Forelimb muscle (tissue), 1 donor: Measurements from ENCODE around the gene MEPCE. TPM values are rescaled to one million over a fixed set of nuclear protein-coding genes. Genes with fewer than 3 reads are reported as not detected.
"Not testable (repeated sequence)": the region's sequence is repeated elsewhere in the genome, so short reads cannot be mapped to it uniquely, and the experiment has no call there.

Experiments
- DNase-seq: peaks from one replicate; pipeline ENCODE4 v3.0.0-alpha.2; 2013; ENCODE audit warnings: low read depth
- polyA plus RNA-seq: library from polyadenylated mRNA; unstranded; fragments of 120-200 nt; gene quantifications from one replicate; pipeline ENCODE4 v1.2.1, GENCODE V29; 2013; ENCODE audit not compliant: insufficient read length

The MEPCE gene
- polyA plus RNA-seq, 1 donor: 34.2 TPM

DNA sequence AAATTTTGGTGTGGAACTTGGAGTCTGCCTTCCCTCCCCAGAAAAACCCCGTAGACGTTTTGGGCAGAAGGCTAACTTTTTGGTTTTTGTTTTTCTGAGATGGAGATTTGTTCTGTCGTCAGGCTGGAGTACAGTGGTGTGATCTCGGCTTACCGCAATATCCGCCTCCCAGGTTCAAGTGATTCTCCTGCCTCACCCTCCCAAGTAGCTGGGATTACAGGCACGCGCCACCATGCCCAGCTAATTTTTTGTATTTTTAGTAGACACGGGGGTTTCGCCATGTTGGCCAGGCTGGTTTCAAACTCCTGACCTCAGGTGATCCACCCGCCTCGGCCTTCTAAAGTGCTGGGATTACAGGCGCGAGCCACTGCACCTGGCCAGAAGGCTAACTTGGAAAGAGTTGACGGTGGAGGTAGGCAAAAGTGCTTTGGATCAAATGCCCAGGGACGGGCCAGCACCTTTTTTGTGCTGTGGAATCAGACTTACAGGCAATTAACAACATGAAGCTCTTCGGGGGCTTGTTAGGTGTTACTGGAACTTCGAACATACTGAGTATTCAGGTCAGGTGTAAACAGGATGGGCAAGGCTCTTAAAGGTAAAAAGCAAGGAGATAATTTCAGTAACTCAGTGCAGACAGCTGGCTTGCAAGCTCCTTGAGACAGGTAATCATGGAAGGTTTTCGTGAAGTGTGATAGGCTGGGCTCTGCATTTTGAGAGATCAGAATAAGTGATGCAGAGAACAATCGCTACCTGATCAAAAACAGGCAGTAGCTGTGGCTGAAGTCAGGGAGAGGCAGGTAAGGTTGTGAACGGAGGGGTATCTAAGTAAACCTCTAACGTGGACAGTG, 4.9 kb downstream of the MEPCE start:
- DNase-seq: no peak

DNA sequence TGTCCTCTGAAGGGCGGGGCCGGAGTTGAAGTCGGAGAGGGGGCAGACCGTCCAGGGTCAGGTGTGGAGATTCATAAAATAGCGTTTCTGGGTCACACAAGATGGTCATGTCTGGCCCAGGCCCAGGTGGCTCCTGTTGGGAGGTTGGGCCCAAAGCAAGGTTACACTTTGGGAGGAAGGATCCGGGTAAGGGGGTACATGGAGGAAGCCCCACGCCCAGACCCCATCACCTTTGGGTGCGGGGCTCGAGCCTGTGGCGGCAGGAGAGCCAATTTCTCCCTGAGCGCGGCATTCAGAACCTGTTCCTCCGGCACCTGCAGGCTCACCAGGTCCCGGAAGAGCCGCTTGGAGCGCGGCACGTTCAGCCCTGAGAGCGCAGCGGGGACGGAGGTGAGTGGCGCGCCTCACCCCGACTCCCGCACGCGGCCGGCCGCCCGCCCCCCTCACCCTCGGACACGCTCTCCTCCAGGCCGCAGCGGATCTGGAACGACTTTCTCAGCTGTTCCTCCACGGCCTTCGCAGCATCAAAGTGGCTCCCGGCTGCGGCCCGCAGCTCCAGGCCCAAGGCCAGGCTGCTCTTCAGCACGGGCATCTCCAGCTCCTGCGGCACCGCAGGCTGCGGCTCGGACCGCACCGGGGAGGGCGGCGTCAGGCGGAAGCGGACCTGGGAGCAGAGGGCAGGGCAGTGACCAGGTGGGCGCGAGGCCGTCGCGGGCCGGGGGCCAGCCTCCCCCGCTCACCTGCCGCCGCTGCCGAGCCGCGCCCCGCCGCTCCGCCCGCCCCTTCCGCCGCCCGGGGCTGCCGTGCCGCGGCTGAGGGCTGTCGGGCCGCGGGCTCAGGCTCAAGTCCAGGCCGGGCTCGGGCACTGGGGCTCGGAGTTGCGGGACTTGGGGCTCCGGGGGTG, 6.0 kb downstream of the MEPCE start:
- DNase-seq: no peak

DNA sequence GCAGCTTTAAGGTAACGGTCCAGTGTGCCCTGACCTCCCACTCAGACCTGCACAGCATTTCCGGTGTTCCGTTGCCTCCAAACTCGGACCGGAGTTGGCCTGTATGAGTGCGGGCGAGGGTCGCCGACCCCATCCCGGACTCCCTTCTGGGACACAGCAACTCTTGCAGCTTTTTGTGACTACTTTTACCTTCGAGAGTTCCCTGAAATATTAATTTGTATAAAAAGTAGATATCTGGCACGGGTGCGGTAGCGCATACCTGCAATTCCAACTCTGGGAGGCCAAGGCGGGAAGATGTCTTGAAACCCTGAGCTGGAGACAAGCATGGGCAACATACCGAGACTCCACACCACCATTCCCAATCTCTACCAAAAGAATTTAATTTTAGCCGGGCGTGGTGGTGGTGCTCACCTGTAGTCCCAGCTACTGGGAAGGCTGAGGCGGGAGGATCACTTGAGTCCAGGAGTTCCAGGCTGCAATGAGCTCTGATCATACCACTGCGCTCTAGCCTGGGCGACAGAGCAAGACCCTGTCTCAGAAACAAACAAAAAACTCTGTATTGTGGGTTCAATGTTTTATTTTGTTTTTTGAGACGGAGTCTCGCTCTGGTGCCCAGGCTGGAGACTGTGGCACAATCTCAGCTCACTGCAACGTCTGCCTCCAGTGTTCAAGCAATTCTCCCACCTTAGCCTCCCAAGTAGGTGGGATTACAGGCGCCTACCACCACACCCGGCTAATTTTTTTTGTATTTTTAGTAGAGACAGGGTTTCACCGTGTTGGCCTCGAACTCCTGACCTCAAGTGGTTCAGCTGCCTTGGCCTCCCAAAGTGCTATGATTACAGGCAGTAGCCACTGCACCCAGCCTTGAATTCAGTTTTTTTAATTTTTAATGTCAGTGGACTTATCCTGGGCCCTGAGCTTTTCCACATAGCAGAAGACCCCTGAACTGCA, 7.8 kb downstream of the MEPCE start:
- DNase-seq: no peak

DNA sequence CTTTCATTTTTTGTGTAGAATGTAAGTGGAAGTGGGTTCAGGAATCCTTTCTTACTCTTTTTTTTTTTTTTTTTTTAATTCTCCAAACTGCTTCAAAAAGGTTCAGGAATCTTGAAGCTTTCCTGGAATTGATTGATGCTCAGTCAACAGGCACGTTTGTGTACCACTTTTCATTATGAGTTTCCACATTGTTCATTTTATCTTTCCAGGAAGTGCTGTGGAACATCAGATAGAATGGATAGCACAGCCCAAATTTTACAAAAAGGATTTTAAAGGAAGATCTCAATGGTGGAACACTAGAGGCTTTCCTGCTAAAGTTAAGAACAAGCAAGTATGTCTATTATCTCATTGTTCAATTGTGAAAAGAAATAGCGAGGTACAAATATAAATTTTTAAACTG, 8.5 kb downstream of the MEPCE start:
- no peak for DNase-seq

DNA sequence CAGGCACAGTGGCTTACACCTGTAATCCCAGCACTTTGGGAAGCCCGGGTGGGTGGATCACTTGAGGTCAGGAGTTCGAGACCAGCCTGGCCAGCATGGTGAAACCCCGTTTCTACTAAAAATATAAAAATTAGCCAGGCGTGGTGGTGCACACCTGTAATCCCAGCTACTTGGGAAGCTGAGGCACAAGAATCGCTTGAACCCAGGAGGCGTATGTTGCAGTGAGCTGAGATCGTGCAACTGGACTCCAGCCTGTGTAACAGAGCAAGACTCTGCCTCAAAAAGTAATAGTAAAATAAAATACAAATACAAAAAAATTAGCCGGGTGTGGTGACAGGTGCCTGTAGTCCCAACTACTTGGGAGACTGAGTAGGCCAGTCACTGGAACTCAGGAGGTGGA, 9.1 kb downstream of the MEPCE start:
- not testable (repeated sequence) for DNase-seq

DNA sequence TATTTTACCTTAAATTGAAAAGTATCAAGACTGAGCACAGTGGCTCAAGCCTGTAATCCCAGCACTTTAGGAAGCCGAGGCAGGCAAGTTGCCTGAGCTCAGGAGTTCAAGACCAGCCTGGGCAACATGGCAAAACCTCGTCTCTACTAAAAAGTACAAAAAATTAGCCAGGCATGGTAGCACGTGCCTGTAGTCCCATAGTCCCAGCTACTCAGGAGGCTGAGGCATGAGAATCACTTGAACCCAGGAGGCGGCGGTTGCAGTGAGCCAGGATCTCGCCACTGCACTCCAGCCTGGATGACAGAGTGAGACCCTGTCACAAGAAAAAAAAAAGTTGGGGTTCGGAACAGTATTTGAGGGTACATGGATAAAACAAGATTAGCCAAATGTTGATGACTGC, 9.6 kb downstream of the MEPCE start:
- not testable (repeated sequence) for DNase-seq

DNA sequence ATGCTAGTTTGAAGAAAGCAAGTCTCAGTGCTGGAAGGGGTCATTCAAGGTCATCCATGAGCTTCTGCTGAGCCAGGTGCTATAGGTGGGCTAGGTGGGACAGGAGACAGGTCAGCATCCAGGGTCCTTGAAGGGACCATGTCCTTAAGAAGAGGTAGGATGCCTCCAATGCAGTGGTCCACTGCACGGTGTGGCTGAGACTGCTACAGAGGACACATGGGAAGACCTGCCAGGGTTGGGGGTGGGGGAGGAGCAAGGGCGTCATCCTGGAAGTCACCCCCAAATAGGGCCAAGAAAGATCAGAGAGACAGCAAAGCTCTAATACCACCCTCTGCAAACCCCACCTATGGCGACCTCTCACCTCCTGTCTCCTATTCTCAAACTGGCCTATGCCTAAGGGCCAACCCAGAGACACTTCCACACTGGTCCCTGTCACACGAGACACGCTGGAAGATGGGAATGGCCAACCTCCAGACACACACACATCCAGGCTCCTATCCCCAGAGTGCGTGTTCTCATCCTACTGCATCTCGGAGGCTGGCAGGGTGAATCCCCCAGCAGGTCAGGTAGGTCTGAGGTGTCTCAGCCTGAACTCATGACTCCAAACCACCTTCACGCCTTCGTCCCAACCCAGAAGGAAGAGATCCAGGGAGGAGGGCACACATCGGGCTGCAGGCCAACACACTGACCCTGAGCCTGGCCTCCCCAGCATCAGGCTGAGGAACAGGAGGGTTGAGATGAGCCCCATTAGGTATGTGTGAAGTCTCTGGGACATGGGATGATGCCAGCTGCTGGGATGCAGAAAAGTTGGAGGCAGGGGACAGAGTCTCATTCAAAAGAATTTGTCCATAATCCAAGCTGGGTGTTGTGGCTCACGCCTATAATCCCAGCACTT, 12.3 kb downstream of the MEPCE start:
- no peak for DNase-seq

DNA sequence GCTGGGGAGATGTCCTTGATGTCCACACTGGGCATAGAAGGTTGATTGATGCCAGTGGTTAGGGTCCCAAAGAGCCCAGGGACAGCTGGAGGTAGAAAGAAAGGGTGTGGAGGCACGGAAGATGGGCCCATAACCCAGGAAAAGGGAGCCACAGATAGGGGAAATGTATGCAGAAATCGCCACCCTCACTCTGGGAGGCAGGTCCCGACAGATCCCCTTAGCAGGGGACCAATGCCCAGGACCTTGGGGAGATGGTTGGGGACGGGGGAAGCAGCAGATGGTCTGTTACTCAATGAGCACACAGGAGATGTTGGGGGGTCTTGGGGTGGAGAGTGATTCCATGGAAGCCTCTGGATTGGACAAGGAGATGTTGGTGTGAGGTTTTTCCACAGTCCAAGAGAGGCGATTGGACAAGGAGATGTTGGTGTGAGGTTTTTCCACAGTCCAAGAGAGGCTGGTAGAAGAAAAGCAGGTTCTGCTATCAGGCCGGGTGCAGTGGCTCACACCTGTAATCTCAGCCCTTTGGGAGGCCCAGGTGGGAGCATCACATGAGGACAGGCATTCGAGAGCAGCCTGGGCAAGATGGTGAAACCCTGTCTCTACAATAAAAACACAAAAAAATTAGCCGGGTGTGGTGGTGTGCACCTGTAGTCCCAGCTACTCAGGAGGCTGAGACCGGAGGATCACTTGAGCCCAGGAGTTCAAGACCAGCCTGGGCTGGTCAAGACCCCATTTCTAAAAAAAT, 13.6 kb downstream of the MEPCE start:
- no peak for DNase-seq

DNA sequence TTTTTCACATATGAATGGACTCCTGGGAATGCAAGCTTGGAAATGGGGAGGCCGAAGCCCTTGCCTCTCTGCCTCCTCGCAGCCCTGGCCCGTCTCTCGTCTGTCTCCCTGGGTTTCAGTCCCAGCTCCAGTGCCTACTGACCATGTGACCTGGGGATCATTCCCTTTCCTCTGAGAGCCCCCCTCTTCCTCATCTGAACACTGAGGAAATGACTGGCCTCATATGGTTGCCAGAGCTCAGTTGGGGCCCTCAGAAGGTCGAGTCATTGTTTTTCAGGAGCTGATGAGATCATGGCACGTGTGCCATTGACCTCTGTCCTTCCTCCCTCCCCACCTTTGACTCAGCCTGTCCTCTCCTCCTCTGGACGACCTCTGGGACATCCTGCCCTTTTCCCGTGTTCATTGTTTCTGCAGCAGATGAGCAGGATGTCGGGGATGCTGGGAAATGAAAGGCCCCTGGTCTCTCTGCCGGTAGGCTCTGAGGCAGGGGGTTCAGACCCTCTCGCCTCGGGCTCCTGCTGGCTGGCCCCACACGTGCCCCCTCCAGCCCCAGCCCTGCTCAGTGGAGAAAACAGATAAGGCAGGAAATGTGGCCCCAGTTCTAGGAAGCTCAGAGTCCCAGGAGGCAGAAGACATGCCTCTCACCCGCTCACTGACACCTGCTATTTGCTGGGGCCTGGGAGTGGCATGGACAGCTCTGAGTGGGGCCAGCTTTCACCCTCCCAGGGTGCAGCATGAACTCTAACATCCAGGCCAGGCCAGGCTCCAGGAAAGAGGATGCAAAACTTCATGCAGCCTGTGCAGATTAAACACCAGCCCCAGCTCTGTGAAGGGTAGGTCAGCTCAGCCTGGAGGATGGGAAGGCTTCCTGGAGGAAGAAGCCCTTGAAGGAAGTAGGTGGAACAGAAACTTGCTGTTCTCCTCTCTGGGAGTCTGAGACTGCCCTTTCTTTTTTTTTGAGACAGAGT, 15.0 kb downstream of the MEPCE start:
- DNase-seq: no peak

DNA sequence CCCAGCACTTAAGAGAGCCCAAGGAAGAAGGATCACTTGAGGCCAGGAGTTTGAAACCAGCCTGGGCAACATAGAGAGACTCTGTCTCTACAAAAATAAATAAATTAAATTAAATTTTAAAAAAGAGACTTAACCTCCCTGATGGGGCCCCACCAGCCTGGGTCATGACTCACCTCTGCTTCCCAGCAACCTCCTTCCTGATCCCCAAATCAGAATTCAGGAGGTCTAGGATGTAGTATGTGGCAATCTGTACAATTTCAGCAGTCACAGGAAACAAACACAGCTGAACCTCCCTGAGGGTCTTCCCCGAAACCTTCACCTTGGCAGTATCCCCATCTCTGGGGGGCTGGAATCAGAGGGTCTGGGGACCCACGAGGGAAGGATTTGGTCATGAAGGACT, 16.4 kb downstream of the MEPCE start:
- no peak for DNase-seq

DNA sequence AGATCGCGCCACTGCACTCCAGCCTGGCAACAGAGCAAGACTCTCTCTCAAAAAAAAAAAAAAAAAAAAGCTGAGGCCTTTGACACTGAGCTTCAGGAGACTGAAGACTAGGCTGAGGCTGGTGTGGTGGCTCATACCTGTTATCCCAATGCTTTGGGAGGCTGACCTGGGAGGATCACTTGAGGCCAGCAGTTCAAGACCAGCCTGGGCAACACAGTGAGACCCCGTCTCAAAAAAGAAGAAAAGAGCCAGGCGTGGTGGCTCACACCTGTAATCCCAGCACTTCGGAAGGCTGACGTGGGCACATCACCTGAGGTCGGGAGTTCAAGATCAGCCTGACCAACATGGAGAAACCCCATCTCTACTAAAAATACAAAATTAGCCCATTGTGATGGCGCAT, 17.7 kb downstream of the MEPCE start:
- DNase-seq: not testable (repeated sequence)

DNA sequence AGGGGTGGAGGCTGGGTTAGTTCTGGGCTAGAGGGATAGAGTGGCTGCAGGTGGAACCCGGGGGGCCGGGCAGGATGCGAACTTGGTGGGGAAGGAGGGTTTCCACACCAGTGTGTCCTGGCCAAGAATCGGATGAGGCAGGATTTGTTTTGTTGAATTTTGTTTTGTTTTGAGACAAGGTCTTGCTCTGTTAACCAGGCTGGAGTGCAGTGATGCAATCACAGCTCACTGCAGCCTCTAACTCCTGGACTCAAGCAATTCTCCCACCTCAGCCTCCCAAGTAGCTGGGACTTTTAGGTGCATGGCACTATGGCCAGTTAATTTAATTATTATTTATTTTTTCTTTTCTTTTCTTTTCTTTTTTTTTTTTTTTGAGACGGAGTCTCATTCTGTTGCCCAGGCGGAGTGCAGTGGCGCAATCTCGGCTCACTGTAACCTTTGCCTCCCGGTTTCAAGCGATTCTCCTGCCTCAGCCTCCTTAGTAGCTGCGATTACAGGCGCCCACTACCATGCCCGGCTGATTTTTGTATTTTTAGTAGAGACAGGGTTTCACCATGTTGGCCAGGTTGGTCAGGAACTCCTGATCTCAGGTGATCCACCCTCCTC, 19.7 kb downstream of the MEPCE start:
- DNase-seq: no peak

DNA sequence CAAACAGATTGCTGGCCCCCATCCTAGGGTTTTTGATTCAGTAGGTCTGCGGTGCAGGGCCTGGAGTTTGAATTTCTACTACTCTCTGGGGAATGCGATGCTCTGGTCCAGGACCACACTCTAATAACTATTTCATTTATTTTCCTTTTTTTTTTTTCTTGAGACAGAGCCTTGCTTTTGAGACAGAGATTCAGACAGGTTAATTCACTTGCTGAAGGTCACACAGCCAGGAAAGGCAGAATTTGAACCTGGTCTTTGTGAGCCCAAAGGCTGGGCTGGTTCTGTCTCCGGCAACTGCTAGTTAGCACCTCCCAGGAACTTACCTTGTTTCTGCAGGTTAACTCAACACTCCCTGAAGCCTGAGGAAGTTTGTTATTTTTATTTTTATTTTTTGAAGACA, 22.9 kb downstream of the MEPCE start:
- no peak for DNase-seq

DNA sequence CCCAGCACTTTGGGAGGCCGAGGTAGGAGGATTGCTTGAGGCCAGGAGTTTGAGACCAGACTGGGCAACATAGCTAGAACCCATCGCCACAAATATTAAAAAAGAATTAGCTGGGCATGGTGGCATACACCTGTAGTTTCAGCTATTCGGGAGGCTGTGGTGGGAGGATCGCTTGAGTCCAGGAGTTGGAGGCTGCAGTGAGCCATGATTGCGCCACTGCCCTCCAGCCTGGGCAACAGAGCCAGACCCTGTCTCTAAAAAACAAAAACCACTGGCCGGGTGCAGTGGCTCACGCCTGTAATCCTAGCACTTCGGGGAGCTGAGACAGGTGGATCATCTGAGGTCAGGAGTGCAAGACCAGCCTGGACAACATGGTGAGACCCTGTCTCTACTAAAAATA, 24.2 kb downstream of the MEPCE start:
- DNase-seq: not testable (repeated sequence)

DNA sequence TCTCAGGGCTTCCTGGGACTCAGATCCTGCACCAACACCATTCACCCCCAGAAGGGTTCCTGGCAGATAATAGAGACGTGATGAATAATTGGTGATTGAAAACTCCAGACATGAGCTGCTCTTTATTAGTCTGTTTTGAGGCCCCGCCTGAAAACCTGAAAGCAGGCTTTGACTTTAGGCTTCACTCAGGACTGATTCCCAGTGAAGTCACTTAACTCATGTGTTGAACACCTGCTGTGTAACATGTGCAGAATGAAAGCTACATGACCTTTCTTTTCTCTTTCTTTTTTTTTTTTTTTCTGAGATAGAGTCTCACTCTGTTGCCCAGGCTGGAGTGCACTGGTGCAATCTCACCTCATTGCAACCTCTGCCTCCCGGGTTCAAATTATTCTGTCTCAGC, 25.6 kb downstream of the MEPCE start:
- DNase-seq: no peak

DNA sequence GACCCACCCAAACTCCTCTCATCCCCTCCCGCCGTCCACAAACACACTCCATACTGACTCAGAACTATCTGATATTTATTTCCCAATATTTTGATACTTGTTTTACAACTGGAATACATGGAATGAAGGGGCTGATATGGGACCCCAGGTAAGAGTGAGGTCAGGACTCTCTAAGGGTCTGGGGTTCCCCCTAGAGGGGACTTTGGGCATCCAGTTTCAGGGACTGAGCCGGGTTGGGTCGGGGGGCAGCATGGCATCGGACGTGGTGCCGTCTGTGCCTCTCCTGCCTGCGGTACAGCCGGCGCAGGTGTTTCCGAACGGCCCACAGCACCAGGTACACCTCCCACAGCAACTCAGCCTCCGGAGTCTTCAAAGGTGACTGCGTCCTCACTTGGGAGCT, 26.9 kb downstream of the MEPCE start:
- DNase-seq: no peak

DNA sequence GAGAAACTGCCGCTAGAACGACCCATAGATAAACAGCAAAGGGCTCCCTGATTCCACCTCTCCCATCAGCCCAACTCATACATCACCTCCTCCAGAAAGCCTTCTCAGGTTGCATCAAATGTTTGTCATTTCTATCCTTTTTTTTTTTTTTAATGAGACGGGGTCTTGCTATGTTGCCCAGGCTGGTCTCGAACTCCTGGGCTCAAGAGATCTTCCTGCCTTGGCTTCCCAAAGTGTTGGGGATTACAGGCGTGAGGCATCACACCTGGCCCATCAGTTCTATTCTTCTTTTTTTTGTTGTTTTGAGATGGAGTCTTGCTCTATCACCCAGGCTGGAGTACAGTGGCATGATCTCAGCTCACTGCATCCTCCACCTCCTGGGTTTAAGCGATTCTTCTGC, 27.4 kb downstream of the MEPCE start:
- DNase-seq: no peak

DNA sequence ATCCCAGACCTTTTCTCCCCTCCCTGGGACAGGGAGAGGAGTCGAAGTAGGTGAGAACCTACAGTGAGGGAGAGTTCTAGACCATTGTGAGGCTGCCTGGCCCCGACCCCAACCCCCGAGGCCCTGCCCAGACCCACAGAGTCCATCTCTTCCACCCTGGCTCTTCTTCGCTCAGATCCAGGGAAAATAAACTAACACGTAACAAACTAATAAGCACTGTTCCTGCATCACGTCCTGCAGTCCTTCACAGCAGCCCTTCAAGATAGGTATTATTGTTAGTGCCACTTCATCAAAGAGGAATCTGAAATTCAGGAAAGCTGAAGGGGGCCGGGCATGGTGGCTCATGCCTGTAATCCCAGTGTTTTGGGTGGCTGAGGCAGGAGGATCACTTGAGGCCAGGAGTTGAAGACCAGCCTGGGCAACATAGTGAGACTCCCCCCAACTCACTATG, 34.6 kb downstream of the MEPCE start, which contains the start of gene SPACDR:
SPACDR (minus strand) TSS at position 51 of the 451 bp plus-strand sequence. CDS start 235 bp downstream, outside the sequence.
- no peak for DNase-seq
